Dermis microvascular lymphatic vessel endothelial cell (primary cell): Measurements from ENCODE around the gene RGL1. TPM values are rescaled to one million over a fixed set of nuclear protein-coding genes. Genes with fewer than 3 reads are reported as not detected.

ENCODE experiments used
- DNase-seq, 2 donors: peaks; one replicate each; pipeline versions ENCODE4 v3.0.0 to v3.0.0-alpha.2; 2010; ENCODE audit warnings: low read depth in 2 of 2
- total RNA-seq: library from RNA; depleted of rRNA; stranded (reverse); fragments of >200 nt; gene quantifications from 2 replicates; pipeline ENCODE4 v1.2.1, GENCODE V29; 2014

RGL1 gene
- total RNA-seq, 1 donor from 2014 or later: 20.7 TPM

GRCh38 chr1:183821309-183821888, 16.5 kb downstream of the RGL1 start:
- no peak for DNase-seq

- no peak for DNase-seq
These were observed 17.1 kb downstream of the RGL1 start for GRCh38 chr1:183821889-183822611.

GRCh38 chr1:183824291-183824690, 19.4 kb downstream of the RGL1 start:
- DNase-seq: no peak

GRCh38 chr1:183827801-183828200, 22.9 kb downstream of the RGL1 start:
- no peak for DNase-seq

GRCh38 chr1:183830389-183830788, 25.5 kb downstream of the RGL1 start:
- DNase-seq: no peak

- no peak for DNase-seq
These were observed 26.4 kb downstream of the RGL1 start for GRCh38 chr1:183831311-183831710.

- no peak for DNase-seq
These were observed 27.5 kb downstream of the RGL1 start for GRCh38 chr1:183832459-183832858.

GRCh38 chr1:183834568-183834967, 29.6 kb downstream of the RGL1 start:
- DNase-seq: no peak

- no peak for DNase-seq
These were observed 31.7 kb downstream of the RGL1 start for GRCh38 chr1:183836598-183836997.

GRCh38 chr1:183837062-183837461, 32.1 kb downstream of the RGL1 start:
- peak in 1 of 2 donors; percentile 15 for DNase-seq

GRCh38 chr1:183838221-183838620, 33.3 kb downstream of the RGL1 start:
- peak; percentile 29 to 95 for DNase-seq

- DNase-seq: no peak
These were observed 35.2 kb downstream of the RGL1 start for GRCh38 chr1:183840140-183840539.

GRCh38 chr1:183841550-183841949, 36.6 kb downstream of the RGL1 start:
- no peak for DNase-seq

GRCh38 chr1:183841950-183842794, 37.3 kb downstream of the RGL1 start:
- DNase-seq: peak; percentile 54 to 87

GRCh38 chr1:183842795-183843144, 37.9 kb downstream of the RGL1 start:
- no peak for DNase-seq

- no peak for DNase-seq
These were observed 39.9 kb downstream of the RGL1 start for GRCh38 chr1:183844806-183845205.

GRCh38 chr1:183845681-183846080, 40.8 kb downstream of the RGL1 start:
- DNase-seq: no peak

GRCh38 chr1:183847641-183848040, 42.7 kb downstream of the RGL1 start:
- no peak for DNase-seq

GRCh38 chr1:183850852-183851251, 45.9 kb downstream of the RGL1 start:
- DNase-seq: peak in 1 of 2 donors; percentile 53

- no peak for DNase-seq
These were observed 54.2 kb downstream of the RGL1 start for GRCh38 chr1:183859119-183859518.

GRCh38 chr1:183859831-183860230, 54.9 kb downstream of the RGL1 start:
- DNase-seq: no peak

GRCh38 chr1:183862967-183863366, 58.0 kb downstream of the RGL1 start:
- DNase-seq: no peak

GRCh38 chr1:183863852-183864251, 58.9 kb downstream of the RGL1 start:
- no peak for DNase-seq
